Cortex of kidney (tissue), 1 donor: ENCODE results near the gene COL23A1.
"Not testable (repeated sequence)": the region's sequence is repeated elsewhere in the genome, so short reads cannot be mapped to it uniquely, and the experiment has no call there.

Source experiments
- DNase-seq: peaks from one replicate; lab custom pipeline; 2025; lab: John Stamatoyannopoulos, UW

Gene COL23A1

DNA sequence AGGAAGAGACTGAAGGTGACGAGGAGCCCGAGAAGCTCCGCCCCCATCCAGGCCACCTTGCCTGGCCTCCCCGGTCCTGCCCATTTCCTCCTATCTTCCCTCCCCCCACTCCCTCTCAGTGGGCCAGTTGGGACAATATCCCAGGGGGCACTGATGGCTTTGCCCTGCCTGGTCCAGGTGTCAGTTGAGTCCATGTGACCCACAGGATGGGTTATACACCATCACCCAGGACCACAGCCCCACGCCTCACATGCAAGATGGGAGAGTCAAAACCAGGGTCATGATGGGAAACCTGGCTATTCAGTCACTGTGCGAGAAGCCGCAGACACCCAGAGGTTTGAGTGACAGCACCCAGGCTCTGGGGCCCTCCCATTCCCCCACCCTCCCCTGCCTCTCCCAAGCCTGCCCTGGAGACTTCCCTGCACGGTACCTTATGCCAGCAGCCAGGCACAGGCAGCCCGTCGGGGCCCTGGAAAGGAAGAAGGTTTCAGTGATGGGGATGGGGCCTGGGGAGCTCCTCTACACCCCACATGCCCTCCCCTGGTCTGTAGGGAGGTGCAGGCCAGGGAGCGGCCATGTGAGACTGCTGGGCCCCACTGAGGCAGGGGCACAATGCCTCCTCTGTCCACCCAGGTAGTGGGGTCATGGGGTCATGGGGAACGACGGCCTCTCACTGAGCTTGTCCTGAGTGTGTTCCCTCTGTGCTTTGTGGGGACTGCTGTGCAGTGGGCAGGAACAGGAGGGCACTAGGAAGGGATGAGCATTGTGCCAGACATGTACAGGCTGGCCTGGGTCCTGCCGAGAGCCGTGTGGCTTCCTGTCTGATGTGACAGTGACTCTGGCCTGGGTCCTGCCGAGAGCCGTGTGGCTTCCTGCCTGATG is 351.2 kb downstream of the COL23A1 start:
- DNase-seq = no peak

GRCh38 chr5:178238313-178238635 is 351.9 kb downstream of the COL23A1 start:
- no peak for DNase-seq

DNA sequence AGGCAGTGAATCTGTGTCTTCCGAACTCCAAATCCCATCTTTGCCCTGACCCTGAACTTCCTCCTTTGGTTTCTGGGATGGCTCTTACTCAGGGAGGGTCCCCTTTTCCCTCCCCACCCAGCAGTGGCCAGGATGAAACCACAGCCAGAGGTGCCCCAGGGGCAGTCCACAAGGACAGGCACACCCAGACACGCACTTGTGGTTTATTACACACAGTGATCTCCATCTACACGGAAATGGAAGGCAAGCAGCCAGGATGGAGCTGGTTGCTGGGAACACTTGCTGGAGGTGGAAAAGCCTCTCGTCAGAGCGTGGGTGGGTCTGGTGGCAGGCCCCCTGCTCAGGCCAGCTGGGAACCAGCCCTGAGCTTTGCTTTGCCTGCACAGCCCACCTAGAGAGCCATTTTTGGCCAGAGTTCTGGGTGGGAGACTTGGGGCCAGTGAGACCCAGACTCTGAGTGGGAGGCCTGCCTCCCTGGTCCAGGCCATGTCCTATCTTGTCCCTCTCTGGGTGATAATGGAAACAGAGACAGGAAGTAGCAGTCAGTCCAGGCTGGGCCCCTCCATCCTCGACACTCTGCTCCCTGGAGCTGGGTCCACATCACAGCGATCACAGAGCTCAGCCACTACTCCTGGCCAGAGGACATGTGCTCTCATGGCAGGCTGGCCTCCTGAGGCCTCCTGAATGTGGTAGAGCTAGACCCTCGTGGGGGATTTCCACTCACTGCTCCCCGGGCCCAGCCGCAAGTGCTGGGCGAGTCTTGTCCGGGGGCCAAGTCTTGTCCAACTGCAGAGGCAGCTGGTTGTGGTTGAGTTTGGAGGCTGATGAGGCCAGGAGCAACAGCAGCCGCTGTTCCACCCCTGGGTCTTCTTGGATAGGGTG is 352.5 kb downstream of the COL23A1 start:
- no peak for DNase-seq

DNA sequence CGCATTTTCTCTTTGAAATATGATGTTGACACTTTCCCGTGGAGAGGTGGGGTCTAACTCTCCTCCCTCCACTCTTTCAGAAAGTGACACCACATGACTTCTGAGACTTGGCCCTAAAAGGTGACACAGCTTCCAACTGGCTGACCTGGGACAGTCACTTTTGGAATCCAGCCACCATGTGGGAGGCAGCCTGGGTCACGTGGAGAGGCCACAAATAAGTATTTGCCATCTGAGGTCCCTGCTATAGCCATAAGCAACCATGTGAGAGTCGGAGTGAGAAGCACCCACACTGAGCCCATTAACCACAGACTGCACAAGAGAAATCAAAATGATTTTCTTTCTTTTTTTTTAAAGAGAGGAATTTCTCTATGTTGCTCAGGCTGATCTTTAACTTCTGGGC is 353.5 kb downstream of the COL23A1 start:
- DNase-seq = no peak

GRCh38 chr5:178236126-178236525 is 354.1 kb downstream of the COL23A1 start:
- DNase-seq = no peak

GRCh38 chr5:178235588-178235974 is 354.6 kb downstream of the COL23A1 start:
- DNase-seq = no peak

GRCh38 chr5:178234750-178235587 is 355.2 kb downstream of the COL23A1 start:
- no peak for DNase-seq

DNA sequence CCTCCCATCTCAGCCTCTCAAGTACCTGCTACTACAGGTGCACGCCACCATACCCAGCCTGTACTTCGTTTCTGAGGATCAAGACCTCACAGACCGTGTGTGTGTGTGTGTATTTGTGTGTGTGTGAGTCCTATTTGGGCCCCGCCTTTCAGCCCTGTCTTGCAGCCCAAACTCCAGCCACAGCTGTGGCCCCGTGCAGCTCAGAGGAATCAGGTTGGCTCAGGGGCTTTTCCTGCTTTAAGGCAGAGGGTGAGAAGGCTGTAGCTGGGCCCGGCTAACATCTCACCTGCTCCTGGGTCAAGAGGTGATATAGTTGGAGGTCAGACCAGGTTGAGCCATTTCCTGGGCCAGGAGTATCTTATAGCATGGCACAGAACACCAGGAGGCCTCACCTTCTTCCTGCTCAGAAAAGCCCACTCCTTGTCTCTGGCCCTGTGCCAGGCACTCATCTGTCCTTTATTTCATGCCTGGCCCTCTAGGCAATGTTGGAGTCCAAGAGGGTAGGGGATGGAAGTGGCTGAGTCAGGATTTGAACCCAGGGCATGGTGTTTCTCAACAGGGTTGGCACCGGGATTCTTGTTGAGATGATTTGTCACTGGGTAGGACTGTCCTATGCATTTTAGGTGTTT is 356.0 kb downstream of the COL23A1 start:
- no peak for DNase-seq

DNA sequence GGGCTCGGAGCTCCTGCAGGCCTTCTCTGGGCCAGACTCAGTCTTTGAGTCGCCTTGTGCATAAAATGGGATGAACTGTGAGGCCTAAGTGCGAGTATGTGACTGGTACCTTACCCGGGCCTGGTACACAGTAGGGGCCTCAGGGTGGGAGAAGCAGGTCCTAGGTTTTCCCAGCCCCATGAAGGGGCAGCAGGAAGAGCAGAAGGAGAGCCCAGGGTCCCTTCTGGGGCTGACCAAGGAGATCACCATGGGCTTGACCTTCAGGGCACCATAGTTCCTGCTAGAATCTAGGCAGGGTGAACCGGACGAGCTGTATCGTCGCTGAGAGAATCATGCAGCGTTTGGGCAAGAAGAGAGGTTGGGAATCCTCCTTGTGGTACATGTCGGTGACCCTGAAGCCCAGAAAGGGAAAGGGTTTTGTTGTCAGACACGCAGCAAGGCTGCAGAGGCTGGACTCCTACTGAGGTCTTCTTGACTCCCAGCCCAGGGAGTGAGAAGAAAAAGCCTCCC is 357.2 kb downstream of the COL23A1 start:
- DNase-seq = no peak

GRCh38 chr5:178232124-178232919 is 357.9 kb downstream of the COL23A1 start, which contains the start of gene PHYKPL:
TSS of gene PHYKPL (minus strand) at chr5:178232802. CDS start at chr5:178232550, 252 bp downstream.
- no peak for DNase-seq

DNA sequence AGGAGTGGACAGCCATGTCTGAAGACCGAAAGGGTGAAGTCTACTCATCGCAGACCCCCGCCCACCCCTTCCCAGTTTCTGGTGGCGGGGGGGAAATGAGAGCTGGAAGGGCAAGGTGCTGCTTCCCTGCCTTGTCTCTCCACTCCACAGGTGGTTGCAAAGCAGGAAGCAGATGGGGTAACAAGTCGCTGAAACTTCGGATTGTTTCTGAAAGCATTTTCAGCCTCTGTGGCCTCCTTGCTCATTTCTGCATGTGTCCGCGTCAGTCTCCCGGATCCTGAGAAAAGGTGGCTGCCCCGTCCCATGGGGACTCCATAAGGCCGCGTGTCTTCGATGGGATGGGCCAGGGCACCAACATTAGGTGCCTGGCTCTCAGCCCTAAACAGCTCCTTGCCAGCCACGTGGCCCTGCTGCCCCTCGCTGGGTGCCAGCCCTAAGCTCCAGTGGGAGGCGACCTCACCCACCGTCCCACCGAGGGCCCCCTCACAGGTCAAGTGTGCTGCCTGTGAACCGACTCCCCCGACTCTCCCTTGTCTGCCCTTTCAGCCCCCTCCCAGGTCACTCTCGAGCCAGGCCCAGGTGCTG is 358.6 kb downstream of the COL23A1 start:
- DNase-seq = no peak

DNA sequence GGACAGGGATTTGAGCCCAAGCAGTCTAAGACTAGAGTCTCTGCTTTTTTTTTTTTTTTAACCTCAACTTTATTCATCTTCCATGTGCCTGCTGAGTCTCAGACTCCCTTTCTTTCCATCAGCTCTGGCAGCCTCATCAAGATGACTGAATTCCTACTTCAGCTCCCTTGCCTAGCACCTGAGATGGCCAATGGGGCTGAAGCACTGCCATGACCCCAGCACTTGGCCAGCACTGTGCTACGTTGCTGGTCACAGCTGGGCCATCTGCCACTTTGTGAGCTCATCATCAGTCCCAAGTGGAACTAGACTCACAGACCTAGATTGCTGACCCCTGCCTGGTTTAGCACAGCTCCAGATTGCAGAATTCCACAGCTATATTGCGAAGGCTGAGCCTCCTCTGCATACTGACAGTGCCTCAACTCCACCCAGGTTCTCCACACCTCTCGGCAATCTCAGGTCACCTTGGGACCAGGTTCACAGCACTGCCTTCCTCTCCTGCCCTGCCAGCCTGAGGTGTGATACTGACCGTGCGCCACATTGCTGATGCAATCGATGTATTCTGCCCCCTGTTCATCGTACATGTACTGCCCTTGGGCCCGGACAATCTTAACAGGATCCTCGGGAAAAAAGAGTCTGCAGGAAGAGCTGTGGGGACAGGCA is 359.2 kb downstream of the COL23A1 start:
- DNase-seq = no peak

DNA sequence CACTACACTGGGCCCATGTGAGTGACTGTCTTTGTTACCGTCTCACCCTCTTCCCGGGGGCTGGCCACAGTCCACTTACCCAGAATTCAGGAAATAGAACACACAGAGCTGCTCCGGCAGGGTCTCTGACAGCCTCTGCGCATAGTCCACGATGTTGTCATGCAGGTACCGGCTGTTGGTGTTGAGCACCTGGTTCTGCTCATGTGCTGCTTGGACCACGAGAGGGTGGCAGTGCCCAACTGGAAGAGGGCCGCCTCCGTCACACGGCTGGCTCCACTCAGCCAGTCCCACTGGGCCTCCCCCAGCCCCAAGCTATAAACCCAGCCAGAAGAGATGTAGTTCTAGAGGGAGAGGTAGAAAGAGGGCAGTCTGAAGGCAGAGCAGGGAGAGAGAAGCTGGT is 360.3 kb downstream of the COL23A1 start:
- no peak for DNase-seq

DNA sequence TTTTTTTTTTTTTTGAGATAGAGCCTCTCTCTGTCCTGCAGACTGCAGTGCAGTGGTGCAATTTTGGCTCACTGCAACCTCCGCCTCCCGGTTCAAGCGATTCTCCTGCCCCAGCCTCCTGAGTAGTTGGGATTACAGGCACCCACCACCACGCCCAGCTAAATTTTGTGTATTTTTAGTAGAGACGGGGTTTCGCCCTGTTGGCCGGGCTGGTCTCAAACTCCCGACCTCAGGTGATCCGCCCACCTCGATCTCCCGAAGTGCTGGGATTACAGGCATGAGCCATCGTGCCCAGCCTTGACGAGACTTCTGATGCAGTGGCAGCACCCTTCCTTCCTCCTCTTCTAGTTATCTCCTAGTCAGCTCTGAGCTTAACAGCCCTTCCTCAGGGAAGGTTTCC is 361.1 kb downstream of the COL23A1 start:
- not testable (repeated sequence) for DNase-seq

DNA sequence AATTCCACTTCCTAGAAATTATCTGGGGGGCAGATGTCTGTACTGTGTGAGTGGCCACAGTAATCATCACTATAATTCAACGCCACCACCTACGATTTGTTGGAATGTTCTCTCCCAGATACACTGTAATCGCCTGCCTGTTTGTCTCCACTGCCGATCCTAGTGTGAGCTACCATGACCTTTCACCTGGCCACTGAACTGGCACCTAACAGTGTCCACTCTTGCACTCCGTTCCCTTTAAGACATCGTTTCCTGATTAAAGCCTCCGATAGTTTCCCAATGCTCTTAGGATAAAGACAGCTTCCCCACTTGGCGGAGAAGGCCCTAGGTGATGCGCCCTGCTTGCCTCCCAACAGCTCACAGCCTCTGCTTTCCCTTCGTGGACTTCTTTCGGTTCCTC is 361.6 kb downstream of the COL23A1 start:
- DNase-seq = no peak

- DNase-seq = no peak
These were observed 362.3 kb downstream of the COL23A1 start for GRCh38 chr5:178227929-178228328.

DNA sequence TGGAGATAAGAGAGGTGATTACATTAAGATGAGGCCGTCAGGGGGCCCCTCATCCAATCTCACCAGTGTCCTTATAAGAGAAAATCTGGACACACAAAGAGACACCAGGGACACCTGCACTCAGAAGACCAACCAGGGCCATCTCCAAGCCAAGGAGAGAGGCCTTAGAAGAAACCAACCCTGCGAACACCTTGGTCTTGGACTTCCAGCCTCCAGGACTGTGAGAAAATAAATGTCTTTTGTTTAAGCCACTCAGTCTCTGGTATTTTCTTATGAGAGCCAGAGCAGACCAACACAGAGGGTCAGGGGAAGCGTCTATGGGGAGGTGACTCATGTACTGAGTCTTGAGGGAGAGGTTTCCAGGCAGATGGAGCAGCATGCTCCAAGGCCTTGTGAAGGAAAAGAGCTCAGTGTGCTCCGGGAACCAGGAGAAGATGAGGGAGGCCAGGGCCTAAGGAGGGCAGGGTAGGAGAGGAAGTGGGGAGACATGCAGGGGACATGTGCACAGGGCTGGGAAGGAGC is 363.0 kb downstream of the COL23A1 start:
- no peak for DNase-seq

DNA sequence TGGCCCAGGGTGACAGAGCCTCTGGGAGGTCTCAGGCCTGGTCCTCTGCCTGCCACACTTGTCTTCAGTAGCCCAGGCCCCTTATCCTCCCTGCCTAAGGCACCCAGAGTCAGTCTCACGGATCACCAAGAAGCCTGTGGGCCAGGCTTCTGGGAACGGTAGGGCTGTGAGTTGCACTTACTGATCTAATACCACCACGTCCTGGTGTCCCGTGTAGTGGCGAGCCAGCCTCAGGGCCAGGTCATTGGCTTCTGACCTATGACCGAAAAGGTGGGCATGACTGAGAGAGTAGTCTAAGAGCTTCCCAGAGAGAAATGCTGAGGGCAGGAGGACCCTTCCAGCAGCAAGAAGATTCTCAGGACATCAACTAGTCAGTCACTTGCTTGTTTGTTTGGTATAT is 365.0 kb downstream of the COL23A1 start:
- no peak for DNase-seq

- no peak for DNase-seq
These were observed 365.8 kb downstream of the COL23A1 start for GRCh38 chr5:178224403-178224802.
